Measurements from ENCODE around the gene VAMP8.
"Not testable (repeated sequence)": the region's sequence is repeated elsewhere in the genome, so short reads cannot be mapped to it uniquely, and the experiment has no call there.

VAMP8 gene

DNA sequence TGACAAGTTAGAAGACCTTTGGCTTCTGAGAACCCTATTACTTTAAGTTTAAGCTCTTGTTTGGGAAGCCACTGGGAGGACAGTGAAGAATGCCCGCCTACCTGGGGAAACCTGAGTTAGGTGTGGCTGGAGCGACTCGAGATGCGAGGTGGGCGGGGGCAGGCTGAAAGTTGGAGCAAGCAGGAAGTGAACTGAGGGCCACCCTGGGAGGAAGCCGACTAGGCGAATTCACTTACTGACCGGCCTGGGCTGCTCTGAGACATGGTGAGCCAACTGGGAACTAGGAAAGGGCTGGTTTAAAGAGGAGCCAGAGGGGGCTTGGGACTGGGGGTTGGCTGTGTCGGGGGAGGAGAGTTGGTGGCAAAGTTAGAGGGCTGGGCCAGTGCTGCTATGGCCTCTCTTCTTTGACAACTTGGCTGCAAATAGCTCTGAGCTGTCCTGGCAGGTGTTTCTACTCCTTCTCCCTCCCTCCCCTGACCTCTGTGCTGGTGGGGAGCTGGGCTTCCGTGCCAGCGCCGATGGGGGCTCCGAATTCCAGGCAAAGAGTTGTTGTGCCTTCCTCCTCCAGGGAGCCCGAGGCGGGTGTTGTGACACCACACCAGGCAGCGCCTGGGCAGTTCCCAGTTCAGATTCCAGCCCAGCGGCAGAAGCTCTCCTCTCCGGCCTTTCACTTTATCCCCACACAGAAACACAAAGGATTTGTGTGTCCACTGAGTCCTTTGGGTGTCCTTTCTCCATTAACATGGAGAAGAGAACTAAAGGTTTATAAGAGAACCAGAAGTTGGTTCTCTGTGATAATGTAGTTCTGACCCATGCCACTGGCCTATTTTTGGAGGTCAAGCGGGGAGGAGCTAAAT is at the start of gene VAMP8:
VAMP8 (plus strand) TSS at position 201 of the 857 bp plus-strand sequence; CDS start at position 262, 61 bp downstream.
- DNase-seq (ENCODE audit: low read depth in 3 of 3), result peak in 1 of 3 donors; percentile 63

DNA sequence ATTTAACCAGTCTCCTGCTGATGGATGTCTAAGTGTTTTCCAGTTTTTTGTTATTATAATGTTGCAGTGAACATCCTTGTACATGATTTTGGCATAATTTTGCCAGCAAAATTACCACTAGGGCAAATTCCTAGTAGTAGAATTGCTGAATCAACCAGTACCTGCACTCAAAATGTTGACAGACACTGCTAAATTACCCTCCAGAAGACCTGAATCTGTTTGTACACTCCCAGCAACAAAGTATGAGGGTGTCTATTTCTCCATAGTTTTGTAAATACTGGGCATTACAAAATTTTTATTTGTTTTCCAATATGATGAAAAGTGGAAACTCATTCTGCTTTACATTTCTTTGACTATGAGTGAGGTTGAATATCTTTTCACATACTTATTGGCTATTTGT is 49.6 kb upstream of the VAMP8 start:
- DNase-seq (ENCODE audit: low read depth in 3 of 3), result no peak

DNA sequence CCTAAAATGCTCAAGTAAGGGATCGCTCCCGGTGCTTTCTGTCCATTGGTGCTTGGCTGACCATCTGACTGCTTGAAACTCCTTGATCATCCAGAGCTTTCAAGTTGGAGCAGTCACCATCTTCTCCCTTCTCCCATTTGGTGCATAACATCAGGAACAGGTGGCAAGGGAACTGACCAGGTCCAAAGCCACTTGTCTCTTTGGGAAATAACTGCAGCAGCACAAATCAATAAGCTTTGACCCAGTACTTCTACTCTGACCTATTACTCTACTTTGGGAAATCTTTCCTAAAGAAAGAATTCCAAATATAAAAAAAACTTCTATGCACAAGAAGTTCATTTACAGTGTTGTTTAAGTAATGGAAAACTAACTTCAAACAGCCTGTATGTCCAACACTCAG is 49.0 kb upstream of the VAMP8 start:
- no peak for DNase-seq (ENCODE audit: low read depth in 3 of 3)

DNA sequence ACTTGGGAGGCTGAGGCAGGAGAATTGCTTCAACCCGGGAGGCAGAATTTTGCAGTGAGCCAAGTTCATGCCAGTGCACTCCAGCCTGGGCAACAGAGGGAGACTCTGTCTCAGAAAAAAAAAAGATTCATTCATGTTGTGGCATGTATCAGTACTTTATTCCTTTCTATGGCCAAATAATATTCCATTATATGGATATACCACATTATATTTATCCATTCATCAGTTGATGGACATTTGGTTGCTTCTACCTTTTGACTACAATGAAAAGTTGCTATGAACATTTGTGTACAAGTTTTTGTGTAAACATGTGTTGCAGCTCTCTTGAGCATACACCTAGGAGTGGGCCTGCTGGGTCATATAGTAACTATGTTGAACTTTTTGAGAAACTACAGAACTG is 47.6 kb upstream of the VAMP8 start:
- no peak for DNase-seq (ENCODE audit: low read depth in 3 of 3)

GRCh38 chr2:85531589-85531988 is 45.8 kb upstream of the VAMP8 start:
- no peak for DNase-seq (ENCODE audit: low read depth in 3 of 3)

DNA sequence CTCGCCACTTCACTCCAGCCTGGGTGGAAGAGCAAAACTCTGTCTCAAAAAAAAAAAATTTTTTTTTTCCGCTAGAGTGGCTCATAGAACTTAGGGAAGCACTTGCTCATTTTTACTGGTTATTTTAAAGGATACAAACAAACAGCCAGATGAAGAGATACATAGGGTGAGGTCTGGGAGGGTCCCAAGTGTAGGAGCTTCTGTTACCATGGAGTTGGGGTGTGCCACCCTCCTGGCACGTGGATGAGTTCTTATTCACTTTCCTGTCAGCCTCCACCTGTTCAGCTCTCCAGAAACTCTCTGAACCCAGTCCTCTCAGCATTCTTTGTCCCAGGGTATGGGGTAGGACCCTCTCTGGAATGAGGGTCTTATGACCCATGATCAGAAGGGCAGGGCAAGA is 43.3 kb upstream of the VAMP8 start:
- no peak for DNase-seq (ENCODE audit: low read depth in 3 of 3)

DNA sequence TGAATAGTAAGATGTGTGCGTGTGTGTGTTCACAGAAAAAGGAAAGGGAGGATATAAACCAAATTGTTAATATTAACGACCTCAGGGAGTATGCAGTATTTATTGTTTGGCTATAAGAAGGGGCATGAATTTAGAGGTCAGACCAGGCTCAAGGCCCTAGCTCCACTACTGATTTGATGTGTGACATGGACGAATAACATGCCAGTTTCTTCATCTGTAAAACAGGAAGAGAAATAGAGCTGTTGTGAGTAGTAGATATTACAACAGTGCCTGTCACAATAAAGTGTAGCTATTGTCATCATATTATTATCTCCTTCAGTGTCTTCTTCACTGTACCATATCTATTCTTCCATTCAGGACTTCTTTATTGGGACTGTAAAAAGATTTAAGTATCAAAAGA is 42.5 kb upstream of the VAMP8 start:
- no peak for DNase-seq (ENCODE audit: low read depth in 3 of 3)

- no peak for DNase-seq (ENCODE audit: low read depth in 3 of 3)
Observed at GRCh38 chr2:85536479-85536878, 40.9 kb upstream of the VAMP8 start.

DNA sequence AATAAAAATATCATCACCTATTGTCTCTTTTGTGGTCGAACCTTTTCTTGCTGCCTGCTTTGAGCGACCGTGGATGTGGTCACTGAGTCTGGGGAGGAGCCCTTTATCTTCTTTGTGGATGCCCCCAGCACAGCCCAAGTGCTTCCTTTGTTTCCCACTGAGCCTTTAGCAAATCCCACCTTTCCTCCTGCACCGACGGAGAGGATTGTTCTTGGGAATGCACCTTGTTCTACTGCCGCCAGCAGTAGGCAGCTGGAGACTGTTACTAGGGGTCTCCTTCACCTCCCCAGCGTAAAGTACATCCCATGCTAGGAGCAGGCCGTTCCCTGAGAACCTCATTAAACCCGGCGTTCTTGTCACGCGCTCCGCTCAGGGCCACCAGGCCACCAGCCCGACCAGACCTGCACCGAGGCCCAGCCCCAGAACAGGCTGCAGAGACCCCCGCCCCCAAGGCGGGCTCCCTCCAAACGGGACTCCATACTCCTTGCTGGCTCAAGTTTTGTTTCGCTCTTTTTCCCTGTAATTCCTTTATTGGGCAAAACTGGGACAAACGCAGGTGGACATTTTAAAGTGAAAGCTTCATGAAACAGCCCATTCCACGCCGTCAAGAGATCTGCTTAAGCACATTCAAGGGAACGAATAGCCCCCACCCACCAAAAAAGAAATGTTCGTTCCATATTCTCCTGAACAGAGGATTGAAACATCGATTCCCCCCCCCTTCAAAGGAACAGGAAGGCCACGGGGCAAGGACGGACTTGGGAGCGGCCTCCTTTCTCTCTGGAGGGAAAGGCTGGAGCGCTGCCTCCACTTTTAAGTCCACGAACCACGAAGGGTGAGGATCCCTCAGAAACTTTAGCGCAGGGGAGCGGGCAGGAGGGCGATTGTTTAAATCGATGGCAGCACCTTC is 39.5 kb upstream of the VAMP8 start:
- peak in 1 of 3 donors; percentile 22 for DNase-seq (ENCODE audit: low read depth in 3 of 3)

DNA sequence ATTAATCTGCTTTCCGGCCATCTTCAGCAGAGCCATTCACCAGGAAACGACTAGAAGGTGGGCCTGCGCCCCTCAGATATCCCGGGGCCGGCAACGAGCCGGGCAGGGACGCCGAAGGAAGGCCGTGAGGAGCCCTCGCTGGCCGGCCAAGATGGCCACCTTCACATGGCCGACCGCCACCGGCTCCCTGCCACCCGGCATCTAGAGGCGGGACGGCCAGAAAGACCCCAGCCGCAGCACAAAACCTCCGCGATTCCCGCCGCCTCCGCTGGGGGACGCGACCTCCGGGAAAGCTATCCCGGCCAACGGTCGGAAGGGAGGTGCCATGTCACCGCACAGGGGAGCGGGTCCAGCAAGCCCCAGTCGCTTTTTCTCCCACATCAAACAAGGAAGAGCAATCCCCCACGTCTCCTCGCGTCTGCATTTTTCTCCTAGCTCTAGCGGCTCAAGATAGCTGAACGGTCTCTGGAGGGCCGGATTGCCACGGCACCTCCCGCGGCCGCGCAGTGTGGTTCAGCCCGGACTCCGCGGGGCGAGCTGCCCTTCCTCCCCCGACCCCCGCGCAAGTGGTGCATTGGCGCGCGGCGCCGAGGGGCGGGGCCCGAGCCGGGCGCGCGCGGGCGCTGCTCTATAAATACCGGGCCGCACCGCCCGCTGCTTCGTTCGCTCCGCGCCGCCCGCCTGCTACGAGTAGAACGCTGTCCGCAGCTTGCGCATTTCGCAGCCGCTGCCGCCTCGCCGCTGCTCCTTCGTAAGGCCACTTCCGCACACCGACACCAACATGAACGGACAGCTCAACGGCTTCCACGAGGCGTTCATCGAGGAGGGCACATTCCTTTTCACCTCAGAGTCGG is 38.7 kb upstream of the VAMP8 start, which contains the start of gene MAT2A:
MAT2A (plus strand) TSS at position 662 of the 854 bp plus-strand sequence; CDS start at position 782, 120 bp downstream.
- DNase-seq (ENCODE audit: low read depth in 3 of 3), result peak; percentile 83 to 87 (median 86)

GRCh38 chr2:85539361-85540132 is 37.8 kb upstream of the VAMP8 start:
- DNase-seq (ENCODE audit: low read depth in 3 of 3), result peak; percentile 47 to 66 (median 65)

GRCh38 chr2:85540133-85540648 is 37.2 kb upstream of the VAMP8 start:
- DNase-seq (ENCODE audit: low read depth in 3 of 3), result no peak

GRCh38 chr2:85541262-85541661 is 36.1 kb upstream of the VAMP8 start:
- DNase-seq (ENCODE audit: low read depth in 3 of 3), result no peak

DNA sequence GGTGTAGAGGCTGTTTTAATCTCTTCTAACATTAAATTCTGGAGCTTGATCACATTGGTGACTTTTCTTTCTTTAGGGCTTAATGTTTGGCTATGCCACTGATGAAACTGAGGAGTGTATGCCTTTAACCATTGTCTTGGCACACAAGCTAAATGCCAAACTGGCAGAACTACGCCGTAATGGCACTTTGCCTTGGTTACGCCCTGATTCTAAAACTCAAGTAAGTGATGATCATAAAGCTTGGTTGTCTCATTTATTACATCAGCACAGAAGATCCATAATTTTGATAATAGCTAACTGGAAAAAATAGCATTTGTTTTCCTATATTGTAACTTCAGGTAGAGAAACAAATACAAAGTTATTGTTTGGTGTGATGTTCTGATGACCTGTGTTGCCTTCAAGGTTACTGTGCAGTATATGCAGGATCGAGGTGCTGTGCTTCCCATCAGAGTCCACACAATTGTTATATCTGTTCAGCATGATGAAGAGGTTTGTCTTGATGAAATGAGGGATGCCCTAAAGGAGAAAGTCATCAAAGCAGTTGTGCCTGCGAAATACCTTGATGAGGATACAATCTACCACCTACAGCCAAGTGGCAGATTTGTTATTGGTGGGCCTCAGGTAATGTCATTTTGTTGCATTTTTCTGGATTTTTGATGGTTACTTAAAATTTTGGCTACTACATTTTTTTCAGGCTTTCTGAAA is 35.5 kb upstream of the VAMP8 start:
- DNase-seq (ENCODE audit: low read depth in 3 of 3), result no peak

- no peak for DNase-seq (ENCODE audit: low read depth in 3 of 3)
Observed at GRCh38 chr2:85542777-85543176, 34.6 kb upstream of the VAMP8 start.

- DNase-seq (ENCODE audit: low read depth in 3 of 3), result not testable (repeated sequence)
Observed at GRCh38 chr2:85544254-85544691, 33.1 kb upstream of the VAMP8 start.

GRCh38 chr2:85544915-85545779 is 32.2 kb upstream of the VAMP8 start:
- not testable (repeated sequence) for DNase-seq (ENCODE audit: low read depth in 3 of 3)

GRCh38 chr2:85545780-85546240 is 31.6 kb upstream of the VAMP8 start:
- DNase-seq (ENCODE audit: low read depth in 3 of 3), result no peak

All from stimulated activated CD4-positive, alpha-beta T cell treated with anti-CD3 and anti-CD28 coated beads, TNF-alpha, amount 100 ng/mL, for 48 hours (primary cell).